AML-193 (cell line): ENCODE data around the gene PSD4.

ENCODE experiments used
- DNase-seq, 2 experiments: peaks; one replicate each; lab custom pipeline; 2025; lab: John Stamatoyannopoulos, UW

PSD4 gene

GRCh38 chr2:113167962-113168340, 5.8 kb upstream of the PSD4 start:
- DNase-seq, result no peak

- no peak for DNase-seq
Observed at GRCh38 chr2:113169002-113169530, 4.7 kb upstream of the PSD4 start.

DNA sequence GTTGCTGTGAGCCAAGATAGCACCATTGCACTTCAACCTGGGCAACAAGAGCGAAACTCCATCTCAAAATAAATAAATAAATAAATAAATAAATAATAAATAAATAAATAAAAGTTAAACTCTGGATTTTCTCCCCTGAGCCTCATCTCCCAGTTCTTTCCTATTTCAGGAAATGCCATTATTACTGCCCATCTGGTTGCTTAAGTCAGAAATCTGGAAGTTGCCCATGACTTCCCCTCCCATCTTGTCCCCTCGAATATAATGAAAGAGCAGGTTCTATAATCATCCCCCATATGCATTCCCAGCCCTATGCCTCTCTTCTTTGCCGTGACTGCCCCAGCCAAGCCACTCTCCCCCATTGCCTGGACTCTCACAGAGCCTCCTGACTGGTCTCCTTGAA, 4.2 kb upstream of the PSD4 start:
- DNase-seq, result no peak

DNA sequence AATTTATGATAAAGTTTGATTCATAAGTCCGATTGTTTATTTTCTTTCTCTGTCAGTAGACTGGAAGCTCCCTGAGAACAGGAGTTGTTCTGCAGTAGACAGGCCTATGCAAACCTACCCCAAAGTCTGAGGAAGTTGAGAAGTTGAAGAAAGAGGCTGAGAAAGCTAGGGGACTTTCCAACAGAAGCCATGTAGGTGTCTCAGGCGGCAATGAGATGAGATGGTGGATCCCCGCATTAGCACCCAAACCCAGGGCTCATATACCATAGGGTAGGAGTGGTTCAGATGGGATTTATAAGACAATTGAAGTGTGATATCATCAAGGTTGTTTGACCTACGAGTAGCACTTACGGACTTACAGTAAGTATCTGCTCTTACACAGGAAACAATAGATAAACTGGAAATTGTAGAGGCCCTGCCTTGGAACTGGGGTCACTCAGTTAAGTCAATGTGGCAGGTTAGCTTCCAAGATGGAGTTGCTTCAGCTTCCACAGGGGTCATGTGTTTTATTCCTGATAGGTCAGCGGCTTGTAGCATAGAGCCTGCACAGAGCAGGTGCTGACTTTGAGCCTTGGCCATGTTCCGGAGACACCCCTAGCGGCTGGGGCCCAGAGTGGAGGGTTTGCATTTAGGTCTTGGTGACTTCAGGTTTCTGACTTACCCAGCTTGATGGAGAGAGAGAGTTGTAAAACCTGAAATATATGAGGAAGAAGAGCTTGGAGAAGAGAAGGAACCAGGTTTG, 2.3 kb upstream of the PSD4 start:
- DNase-seq, result no peak

GRCh38 chr2:113172721-113173541, 840 bp upstream of the PSD4 start:
- DNase-seq, result no peak

GRCh38 chr2:113174376-113174750, 592 bp downstream of the PSD4 start:
- DNase-seq, result no peak

DNA sequence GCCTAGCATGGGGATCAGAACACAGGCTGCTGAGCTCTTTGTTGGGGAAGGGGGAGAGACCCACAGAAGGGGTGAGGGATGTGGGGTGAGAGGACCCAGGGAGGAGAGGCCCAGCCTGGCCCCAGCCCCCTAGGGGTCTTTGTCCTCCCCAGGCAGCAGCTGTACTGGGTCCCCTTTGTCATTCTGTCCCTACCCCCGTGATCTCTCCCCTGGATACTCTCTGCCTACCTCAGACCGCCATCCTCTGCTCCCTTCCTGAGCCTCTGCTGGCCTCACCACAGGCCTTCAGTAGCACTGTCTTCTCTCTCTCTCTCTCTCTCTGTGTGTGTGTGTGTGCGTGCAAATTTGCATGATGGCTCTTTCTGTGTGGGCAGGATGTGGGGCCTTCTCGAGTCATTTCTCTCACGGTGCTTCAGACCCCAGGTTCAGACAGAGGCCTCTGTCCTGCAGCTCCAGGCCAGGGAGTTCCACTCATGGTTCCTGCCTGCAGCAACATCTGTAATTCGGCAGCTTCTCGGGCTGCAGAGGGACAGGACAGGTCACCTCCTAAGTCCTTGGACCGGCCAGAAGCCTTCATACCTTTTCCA, 1.4 kb downstream of the PSD4 start:
- DNase-seq, result peak in 1 of 2 experiments; percentile 12

DNA sequence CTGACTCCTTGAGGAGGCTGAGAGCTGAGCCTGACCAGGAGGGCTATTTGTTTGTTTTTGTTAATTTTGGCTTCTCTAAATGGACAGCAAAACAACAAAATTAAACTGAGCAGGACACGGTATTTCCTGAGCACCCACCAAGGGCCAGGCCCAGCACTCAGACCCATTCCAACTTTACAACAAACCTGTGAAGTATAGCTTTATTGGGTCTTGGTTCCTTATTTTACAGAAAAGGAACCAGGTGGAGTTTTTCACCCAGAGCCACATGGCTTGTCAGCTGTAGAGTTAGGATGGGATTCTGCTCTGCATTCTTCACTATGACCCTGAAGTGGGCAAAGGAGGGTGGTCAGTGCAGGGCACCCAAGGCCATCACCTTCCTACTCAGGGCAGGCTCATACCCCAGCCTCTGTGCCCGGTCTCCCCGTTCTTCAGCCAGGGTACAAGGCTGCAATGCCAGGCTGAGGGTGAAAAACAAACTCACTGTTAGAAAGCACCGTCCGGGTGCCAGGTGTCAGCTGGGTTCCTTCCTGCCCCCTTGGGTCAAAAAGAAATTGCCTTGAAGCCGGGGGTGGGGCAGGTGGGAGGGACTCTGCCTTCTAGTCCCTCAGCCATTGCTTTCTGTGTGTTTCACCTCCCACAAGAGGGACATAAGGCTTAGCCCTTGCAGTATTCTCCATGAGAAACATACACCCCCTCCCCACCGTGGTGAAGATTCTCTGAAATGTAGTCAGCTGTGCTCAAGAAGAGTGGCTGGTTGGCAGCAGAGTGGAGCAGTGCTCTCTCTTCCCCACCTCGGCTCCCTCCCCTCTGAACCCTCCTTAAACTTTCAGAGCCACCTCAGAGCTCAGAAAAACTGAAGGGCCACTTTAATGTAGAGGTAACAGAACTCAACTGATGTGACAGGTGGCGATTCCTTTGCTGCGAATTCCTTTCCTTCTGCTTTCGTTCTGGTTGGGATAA, 2.2 kb downstream of the PSD4 start:
- DNase-seq, result no peak

- DNase-seq, result no peak
Observed at GRCh38 chr2:113176696-113177355, 3.1 kb downstream of the PSD4 start.

DNA sequence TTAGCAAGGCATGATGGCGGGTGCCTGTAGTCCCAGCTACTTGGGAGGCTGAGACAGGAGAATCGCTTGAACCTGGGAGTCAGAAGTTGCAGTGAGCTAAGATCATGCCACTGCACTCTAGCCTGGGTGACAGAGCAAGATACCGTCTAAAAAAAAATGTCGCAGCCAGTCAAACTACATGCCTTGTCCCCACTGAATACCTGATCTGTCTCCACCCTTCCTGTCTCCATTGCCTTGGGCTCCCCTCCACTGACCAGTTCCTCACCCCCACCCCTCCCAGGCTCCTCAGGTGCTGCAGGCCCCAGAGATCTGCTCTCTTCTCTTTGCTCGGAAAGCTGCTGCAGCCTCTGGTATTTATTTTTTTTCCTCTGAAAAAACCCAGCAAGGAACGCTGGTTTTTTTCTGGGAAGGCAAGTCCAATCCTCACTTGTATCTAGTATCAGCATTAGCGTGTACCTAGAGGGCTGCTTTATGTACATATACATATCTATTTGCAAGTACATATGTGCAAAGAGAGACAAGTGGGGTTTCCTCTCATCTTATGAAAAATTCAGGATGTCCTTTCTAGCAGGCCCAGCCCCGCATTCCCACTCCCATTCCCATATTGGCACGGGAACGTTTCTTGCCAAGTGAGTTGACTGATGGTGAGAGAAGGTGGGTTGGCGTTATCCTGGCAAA, 4.4 kb downstream of the PSD4 start:
- no peak for DNase-seq

- DNase-seq, result no peak
Observed at GRCh38 chr2:113178891-113179290, 5.1 kb downstream of the PSD4 start.

DNA sequence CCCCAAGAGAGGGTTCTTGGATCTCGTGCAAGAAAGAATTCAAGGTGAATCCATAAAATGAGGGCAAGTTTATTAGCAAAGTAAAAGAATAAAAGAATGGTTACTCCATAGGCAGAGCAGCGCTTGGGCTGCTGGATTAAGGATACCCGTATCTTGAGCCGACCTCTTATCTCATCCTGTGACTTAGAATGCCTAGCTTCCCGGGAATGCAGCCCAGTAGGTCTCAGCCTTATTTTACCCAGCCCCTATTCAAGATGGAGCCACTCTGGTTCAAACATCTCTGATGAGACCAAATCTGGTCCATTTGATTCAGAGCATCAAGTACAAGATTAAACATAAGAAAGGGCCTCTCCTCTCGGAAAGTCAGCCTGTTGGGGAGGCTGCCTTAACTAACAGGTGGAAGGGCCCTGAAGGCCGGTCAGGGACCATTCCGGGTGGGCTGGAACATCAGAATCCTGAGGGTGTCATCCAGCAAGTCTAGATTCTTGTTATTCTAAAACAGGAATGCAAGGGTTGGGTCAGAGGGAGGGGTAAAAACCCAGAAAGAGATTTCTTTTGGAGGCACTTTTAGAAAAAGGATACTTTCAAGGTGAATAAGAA, 5.8 kb downstream of the PSD4 start:
- no peak for DNase-seq

DNA sequence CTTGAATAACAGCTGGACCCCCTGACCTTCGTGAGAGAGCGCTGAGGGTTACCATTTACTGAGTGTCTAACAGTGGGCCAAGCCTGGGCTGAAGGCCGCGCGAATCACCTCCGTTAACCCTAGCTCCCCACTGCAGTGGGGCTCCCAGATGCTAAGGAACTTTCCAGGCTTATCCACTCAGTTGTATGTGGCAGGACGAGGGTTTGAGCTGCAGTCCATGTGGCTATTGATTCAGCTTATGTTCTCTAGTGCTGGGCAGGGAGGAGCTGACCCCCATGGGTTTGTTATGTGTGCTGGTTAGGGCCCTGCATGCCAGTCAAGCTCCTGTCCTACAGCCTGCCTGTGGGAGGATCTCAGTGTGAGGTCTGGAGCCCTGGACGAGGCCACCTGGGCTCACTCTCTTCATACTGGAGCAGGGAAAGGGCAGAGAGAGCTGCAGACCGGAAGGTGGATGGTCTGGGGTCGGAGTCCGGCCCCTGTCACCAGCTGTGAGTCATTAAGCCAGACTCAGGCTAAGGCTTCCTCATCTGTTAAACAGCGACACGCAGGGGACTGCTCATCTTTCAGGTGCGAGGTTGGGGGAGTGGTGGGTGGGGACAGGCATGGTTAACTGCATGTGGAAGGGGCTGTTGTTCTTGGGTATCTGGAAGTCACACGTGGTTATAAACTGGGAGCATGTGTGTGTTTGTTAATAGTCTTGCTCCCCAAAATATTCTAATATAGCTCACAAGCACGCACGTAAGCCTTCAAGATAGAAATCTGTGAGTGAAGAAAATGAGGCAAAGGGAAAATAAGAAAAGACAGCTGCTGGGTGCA, 6.6 kb downstream of the PSD4 start:
- no peak for DNase-seq

- peak; percentile 43 to 48 for DNase-seq
Observed at GRCh38 chr2:113181258-113182051, 7.7 kb downstream of the PSD4 start.

DNA sequence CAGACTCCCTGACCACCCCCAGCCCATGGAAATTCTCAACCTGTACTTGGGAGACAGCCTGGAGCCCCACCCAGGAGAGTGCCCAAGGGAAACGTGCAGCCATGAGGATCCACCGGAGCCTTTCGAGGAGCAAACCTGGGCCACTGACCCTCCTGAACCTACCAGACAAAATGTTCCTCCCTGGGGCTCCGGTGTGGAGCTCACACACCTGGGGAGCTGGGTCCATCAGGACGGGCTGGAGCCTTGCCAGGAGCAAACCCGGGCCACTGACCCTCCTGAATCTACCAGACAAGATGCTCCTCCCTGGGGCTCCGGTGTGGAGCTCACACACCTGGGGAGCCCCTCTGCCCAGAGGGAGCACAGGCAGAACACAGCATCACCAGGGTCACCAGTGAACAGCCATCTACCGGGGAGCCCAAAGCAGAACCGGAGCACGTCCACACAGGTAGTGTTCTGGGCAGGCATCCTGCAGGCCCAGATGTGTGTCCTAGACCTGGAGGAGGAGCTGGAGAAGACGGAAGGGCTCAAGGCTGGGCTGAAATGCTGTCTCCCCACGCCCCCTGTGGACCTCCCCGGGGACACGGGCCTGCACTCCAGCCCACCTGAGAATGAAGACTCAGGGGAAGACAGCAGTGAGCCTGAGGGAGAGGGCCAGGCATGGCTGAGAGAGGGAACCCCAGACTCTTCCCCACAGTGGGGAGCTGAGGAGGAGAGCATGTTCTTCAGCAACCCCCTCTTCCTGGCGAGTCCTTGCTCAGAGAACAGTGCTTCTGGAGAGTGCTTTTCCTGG, 8.9 kb downstream of the PSD4 start:
- no peak for DNase-seq

GRCh38 chr2:113183264-113183663, 9.5 kb downstream of the PSD4 start:
- DNase-seq, result no peak

- no peak for DNase-seq
Observed at GRCh38 chr2:113183703-113184102, 9.9 kb downstream of the PSD4 start.
